ENCODE measurements around the gene CALHM5. TPM values are rescaled to one million over a fixed set of nuclear protein-coding genes. Genes with fewer than 3 reads are reported as not detected.

Gene CALHM5
- total and polyA plus RNA-seq, 10 of the 15 experiments (the other 5 are each of a cell fraction or from before 2014, with no cell fraction given) = not detected

GRCh38 chr6:116476002-116476678, 35.3 kb upstream of the CALHM5 start (continued):
- TF ChIP-seq MEF2A (IDR thresholded peaks at IDR 0.05; ENCODE audit: insufficient read depth, low read depth, low read length) (peak; percentile 71), BHLHE40 (IDR thresholded peaks at IDR 0.05; ENCODE audit: borderline replicate concordance in 1 of 2, low read depth in 2 of 2, low read length in 1 of 2) (peak; percentile 29; a peak in 1 of 4 replicates), REST (IDR thresholded peaks at IDR 0.05; ENCODE audit: low read depth, low read length) (no peak), NR2F1 (conservative IDR thresholded peaks at IDR 0.05) (peak; percentile 77), MLLT1 (IDR thresholded peaks at IDR 0.05) (0 out of 2 replicates have a peak, but pooled peaks have one; percentile 56), CREM (IDR thresholded peaks at IDR 0.05; ENCODE audit: low read depth) (peak; percentile 40; the same call in 1 of the 2 replicates), MEF2B (IDR thresholded peaks at IDR 0.05; ENCODE audit: partially characterized antibody, poor library complexity, severe bottlenecking) (peak; percentile 14), BMI1 (IDR thresholded peaks at IDR 0.05; ENCODE audit: borderline replicate concordance) (peak; percentile 71; the same call in 1 of the 2 replicates), IKZF2 (IDR thresholded peaks at IDR 0.05) (peak; percentile 63 to 79; a peak in 2 of 4 replicates), SRF (IDR thresholded peaks at IDR 0.05; ENCODE audit: low read depth in 2 of 2, low read length in 2 of 2) (peak in 1 of 2 experiments; percentile 29; a peak in 1 of 4 replicates), HDAC2 (IDR thresholded peaks at IDR 0.05) (no peak), SKIL (IDR thresholded peaks at IDR 0.05; ENCODE audit: low read depth, poor library complexity, severe bottlenecking) (peak; percentile 42), YBX1 (IDR thresholded peaks at IDR 0.05) (no peak), RUNX3 (IDR thresholded peaks at IDR 0.05; ENCODE audit: low read length) (peak; percentile 85), NR2C1 (IDR thresholded peaks at IDR 0.05) (no peak), NFXL1 (IDR thresholded peaks at IDR 0.05; ENCODE audit: borderline replicate concordance) (no peak), CEBPB (IDR thresholded peaks at IDR 0.05; ENCODE audit: borderline replicate concordance in 1 of 2, low read depth in 2 of 2, low read length in 2 of 2) (0 out of 4 replicates have a peak, but pooled peaks of 1 of the 2 experiments have one; percentile 24), EGR1 (IDR thresholded peaks at IDR 0.05; ENCODE audit: borderline replicate concordance in 1 of 2, low read depth in 2 of 2, low read length in 2 of 2) (0 out of 3 replicates have a peak, but pooled peaks of 1 of the 2 experiments have one; percentile 33), HCFC1 (IDR thresholded peaks at IDR 0.05; ENCODE audit: low read length) (no peak), SREBF1 (IDR thresholded peaks at IDR 0.05; ENCODE audit: low read length) (peak; percentile 61; the same call in 1 of the 2 replicates), ETV6 (conservative IDR thresholded peaks at IDR 0.05 in 1 of 2, IDR thresholded peaks at IDR 0.05 in 1 of 2; ENCODE audit: borderline replicate concordance in 1 of 2, low read depth in 1 of 2) (peak in 1 of 2 experiments; percentile 99; a peak in 2 of 4 replicates), JUNB (IDR thresholded peaks at IDR 0.05) (peak; percentile 90), PAX5 (IDR thresholded peaks at IDR 0.05; ENCODE audit: borderline replicate concordance, low read depth, low read length) (peak; percentile 52; the same call in 1 of the 2 replicates), NBN (IDR thresholded peaks at IDR 0.05) (peak; percentile 83; the same call in 1 of the 2 replicates)
